ENCODE data around the gene SLC25A40.
"Not testable (repeated sequence)": the region's sequence is repeated elsewhere in the genome, so short reads cannot be mapped to it uniquely, and the experiment has no call there.

The SLC25A40 gene

GRCh38 chr7:87876040-87876868, at the start of gene SLC25A40, which contains the start of gene DBF4:
SLC25A40 (minus strand) TSS chr7:87876360; CDS start chr7:87858727, 17,633 bp downstream.
DBF4 (plus strand) TSS chr7:87876493; CDS start chr7:87876733, 240 bp downstream.
- DNase-seq = peak; percentile 94

GRCh38 chr7:87922759-87923395, 46.7 kb upstream of the SLC25A40 start:
- DNase-seq = not testable (repeated sequence)

DNA sequence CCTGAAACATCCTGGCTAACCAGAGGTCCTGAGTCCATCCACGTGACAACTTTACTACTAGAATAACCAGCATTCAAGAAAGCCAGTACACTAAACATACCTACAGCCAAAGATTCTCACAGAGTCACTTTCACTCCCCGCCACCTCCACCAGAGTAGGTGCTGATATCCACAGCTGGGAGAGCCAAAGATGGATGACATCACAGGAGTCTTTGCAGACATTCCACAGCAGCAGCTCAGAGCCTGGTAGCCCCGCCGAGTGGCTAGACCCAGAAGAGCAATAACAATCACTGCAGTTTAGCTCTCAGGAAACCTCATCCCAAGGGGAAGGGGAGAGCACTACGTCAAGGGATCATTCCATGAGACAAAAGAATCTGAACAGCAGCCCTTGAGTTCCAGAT, 44.4 kb upstream of the SLC25A40 start:
- no peak for DNase-seq

DNA sequence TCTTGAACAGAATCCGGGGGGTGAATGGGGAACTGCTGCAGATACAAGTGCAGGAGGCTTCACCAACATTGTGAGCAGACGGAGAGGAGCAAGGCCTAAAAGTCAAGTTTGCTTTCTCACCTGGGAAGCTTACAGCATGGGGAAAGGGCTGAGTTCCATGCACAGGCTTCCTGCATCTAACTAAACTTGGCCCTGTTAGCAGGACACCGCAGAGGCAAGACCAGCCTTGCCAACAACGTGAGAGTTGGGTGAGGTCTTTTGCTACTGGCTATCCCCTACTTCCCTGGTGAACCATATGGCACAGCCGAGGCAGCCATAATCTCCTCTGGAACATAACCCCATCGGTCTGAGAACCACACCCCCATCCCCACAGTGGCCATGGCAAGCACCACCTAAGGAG, 43.7 kb upstream of the SLC25A40 start:
- no peak for DNase-seq

DNA sequence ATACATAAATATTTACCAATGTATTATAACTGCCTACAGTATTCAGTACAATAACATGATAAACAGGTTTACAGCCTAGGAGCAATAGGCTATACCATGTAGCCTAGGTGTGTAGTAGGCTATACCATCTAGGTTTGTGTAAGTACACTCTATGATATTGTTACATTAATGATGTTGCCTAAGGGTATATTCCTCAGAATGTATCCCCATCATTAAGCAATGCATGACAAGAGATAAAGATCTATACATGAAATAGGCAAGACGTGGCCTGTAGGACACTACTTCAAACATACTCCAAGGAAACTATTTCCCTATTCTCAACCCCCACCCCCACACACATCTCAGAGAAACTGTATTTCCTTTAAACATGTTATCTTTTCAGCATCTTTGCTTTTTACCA, 42.6 kb upstream of the SLC25A40 start:
- no peak for DNase-seq

- DNase-seq = no peak
Observed at GRCh38 chr7:87912121-87912520, 36.0 kb upstream of the SLC25A40 start.

- DNase-seq = not testable (repeated sequence)
Observed at GRCh38 chr7:87908814-87909213, 32.7 kb upstream of the SLC25A40 start.

DNA sequence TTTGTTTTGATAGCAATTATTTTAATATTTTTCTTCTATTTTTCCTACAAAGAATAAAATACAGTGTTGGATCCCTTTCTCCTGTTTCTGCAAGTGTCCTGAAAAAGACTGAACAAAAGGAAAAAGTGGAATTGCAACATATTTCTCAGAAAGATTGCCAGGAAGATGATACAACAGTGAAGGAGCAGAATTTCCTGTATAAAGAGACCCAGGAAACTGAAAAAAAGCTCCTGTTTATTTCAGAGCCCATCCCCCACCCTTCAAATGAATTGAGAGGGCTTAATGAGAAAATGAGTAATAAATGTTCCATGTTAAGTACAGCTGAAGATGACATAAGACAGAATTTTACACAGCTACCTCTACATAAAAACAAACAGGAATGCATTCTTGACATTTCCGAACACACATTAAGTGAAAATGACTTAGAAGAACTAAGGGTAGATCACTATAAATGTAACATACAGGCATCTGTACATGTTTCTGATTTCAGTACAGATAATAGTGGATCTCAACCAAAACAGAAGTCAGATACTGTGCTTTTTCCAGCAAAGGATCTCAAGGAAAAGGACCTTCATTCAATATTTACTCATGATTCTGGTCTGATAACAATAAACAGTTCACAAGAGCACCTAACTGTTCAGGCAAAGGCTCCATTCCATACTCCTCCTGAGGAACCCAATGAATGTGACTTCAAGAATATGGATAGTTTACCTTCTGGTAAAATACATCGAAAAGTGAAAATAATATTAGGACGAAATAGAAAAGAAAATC, 31.2 kb upstream of the SLC25A40 start:
- DNase-seq = peak; percentile 30

DNA sequence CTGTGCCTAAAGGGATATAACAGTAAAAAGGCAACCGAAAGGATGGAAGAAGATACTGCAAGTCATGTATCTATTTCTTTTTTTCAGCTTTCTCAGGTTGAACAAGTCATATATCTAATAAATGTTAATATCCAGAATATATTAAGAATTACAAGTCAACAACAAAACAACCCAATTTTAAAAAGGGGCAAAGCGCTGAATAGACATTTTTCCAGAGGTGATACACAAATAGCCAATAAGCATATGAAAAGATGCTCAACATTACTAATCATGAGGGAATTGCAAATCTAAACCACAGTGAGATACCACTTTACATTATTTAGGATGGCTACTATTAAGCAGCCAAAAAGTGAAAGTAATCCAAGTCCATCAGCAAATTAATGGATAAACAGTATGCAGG, 23.1 kb upstream of the SLC25A40 start:
- no peak for DNase-seq

- no peak for DNase-seq
Observed at GRCh38 chr7:87895363-87895762, 19.2 kb upstream of the SLC25A40 start.

DNA sequence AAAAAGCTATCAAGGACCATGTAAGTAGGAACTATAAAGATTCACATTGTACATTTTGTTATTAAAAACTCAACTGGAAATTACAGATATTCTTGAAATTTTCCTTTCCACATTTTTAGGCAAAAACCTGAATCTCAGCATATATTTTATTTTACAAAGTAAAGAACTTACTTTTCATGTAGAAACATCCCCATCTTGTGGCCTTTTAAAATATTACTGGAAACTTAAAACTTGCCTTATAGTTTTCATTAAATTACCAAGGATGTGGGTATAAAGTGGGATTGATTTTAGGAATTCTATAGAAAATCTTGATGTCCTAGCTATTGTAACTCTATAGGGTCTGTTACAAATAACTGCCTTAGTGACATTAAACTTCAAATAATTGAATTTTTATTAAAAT, 10.7 kb upstream of the SLC25A40 start:
- DNase-seq = peak; percentile 29

GRCh38 chr7:87885018-87885417, 8.9 kb upstream of the SLC25A40 start:
- no peak for DNase-seq

DNA sequence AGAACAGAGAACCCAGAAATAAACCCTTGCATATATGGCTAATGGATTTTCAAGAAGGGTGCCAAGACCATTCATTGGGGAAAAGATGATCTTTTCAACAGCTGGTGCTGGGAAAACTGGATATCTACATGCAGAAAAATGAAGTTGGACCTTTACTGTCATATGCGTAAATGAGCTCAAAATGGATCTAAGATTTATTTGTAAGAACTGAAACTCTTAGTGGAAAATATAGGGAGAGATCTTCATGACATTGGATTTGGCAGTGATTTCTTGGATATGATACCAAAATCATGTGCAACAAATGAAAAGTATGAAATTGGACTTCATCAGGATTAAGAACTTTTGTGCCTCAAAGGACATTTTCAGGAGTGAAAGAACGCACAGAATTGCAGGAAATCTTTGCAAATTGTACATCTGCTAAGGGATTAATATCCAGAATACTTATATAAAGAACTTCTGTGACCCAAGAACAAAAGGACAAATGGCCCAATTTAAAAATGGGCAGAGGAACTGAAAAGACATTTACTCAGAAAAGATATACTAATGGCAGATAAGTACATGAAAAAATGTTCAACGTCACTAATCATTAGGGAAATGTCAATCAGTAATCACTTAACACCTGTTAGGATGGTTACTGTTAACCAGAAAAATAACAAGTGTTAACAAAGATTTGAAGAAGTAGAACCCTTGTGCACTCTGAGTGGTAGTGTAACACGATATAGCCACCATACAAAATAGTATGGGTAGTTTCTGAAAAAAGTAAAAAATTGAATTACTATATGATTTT, 6.2 kb upstream of the SLC25A40 start:
- no peak for DNase-seq

GRCh38 chr7:87878208-87878735, 2.1 kb upstream of the SLC25A40 start:
- peak; percentile 12 for DNase-seq

DNA sequence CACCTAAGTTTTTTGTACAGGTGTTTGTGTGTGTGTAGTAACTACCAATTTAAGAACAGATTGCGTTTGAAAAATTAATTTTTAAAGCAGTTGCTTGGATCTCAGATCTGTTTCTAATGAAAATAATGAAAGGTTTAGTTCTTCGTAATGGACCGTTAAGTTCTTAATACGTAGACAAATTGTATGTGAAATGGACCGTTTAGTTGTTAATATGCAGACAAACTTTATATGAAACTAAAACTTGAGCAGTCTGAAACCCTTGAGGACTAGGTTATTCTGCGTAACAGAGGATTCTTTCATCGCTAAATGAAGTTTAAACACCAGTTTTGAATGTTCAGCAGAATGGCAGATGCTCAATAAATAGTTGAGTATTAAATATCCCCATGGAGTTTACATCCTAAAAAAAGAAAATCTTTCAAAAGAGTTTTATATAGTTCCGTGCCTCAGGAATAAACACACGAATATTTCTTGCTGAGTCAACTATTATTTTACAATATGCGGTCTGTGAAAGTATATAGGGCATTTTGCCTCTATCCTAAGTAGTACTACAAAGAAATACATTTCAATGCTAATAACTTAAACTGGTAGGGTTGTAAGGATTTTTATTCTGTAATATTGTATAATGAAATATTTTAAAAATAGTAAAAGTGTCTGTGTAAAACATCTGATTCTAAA, 1.3 kb upstream of the SLC25A40 start:
- DNase-seq = no peak

DNA sequence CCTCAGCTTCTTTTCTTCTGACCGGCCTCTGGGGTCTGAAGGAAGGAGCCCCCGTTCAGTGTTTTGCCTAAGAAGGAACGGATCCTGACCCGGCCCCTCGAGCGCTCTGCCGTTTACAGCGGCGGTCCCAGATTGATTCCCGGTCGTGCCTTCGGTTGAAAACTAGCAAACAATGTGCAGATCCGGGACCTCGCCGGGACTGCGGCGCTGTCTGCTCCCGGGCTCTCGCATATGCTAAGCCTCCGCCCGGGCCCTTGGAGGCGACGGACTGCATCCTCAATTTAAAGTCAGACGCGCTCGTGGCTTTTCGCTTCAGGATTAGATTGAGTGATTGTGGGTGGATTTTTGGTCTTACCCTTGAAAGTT, 692 bp upstream of the SLC25A40 start:
- peak; percentile 58 for DNase-seq

DNA sequence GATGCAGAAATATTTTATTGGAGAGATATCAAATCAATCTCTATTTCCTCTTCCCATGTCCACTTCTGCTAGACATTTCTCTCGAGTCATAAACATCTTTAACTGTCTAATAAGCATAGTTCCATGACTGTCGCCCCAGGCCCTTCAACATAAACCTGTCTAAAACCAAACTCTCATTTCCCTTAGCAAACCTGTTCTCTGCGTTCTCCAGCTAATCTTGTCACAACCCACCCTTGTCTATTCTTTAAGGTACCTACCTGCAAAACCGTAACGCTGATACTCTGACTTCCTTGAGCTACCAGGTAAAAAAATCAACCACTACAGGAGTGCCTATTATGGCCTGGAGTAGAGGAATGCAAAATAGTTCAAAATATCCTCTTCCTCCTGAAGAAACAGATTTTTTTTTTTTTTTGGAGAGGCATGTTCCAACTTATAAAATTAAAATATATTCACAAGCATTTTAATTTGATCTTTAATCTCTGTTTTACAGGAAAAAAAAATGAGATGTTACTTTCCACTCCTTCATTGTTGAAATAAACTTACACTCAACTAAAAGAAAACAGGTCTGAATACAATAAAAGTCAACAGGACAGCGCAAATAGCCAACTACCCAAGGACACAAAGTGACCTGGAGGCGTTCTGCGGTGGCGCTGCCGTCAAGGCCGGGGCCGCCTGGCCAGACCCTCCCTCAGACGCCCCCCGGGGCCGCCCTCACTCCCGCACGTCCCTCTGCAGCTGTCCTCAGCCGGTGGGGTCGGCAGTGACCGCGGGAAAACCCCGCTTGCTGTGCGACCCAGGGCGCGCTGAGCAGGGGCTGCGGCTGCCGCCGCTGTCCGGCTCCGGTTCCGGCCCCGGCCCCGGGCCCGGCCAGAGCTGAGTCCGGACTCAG, 765 bp downstream of the SLC25A40 start:
- DNase-seq = no peak

- no peak for DNase-seq
Observed at GRCh38 chr7:87874066-87874465, 2.1 kb downstream of the SLC25A40 start.

DNA sequence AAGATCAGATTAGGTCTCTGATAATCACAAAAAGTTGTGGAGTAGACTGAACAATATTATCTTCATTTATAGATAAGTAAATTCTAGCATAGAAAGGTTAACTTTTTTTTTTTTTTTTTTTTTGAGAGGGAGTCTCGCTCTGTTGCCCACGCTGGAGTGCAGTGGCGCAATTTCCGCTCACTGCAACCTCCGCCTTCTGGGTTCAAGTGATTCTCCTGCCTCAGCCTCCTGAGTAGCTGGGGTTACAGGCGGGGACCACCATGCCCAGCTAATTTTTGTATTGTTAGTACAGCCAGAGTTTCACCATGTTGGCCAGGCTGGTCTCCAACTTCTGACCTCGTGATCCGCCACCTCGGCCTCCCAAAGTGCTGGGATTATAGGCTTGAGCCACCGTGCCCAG, 2.8 kb downstream of the SLC25A40 start:
- DNase-seq = not testable (repeated sequence)

DNA sequence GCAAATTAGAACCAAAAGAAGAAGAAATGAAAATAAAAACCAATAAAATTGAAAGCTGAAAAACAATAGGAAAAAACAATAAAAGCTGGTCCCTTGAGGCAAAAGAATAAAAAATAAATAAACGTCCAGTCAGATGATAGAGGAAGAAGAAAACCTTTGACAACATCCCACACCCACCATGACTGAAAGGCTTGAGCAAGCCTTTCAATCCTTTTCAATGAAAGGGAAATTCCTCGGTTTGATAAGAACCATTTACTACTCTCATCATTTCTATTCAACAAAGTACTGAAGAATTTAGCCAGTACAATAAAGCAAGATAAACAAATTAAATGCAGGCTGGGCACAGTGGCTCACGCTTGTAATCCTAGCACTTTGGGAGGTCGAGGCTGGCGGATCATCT, 3.8 kb downstream of the SLC25A40 start:
- no peak for DNase-seq

DNA sequence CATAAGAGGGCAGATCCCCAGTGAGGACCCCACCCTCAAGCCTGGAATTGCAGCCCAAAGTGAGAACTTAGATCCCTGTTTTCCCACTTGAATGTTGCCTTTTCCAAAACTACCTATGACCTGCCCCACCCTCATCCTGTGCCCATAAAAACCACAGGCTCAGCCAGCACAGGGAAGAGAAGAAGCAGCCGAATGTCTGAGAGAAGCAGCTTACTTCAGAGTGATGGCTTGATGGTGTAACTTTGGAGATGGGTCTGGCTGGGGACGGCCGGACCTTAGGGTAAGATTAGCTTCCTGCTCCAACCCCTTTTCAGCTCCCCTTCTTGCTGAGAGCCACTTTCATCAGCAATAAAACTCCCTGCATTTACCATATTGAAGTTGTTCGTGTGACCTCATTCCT, 5.7 kb downstream of the SLC25A40 start:
- no peak for DNase-seq

Data from fibroblast of skin of right biceps (primary cell).